ENCODE data around the gene DHRS13. TPM values are rescaled to one million over a fixed set of nuclear protein-coding genes. Genes with fewer than 3 reads are reported as not detected.

The DHRS13 gene
- total RNA-seq, 1 experiment from 2014 or later, result 28.5 TPM

DNA sequence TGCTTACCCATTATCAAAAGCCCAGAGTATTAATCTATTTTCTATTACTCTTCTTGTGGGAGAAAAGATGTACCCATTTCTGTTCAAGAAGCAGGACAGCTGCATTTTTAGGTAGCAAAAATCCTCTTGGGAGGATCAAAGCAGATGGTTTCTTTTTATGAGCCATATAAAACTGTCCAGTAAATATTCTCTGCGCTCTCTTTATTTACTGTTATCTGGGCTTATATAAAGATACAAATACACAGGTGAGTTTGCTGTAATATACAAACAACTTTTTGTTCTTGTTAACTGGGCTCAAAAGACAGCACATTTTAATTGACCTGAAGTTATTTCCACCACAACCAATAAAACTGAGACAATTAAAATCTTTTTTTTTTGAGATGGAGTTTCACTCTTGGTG lies 38.4 kb upstream of the DHRS13 start (continued):
- no peak for TF ChIP-seq SMAD3 (CRISPR knock-in tag; IDR thresholded peaks at IDR 0.05; ENCODE audit: borderline replicate concordance)
- TF ChIP-seq, protein P1, sequence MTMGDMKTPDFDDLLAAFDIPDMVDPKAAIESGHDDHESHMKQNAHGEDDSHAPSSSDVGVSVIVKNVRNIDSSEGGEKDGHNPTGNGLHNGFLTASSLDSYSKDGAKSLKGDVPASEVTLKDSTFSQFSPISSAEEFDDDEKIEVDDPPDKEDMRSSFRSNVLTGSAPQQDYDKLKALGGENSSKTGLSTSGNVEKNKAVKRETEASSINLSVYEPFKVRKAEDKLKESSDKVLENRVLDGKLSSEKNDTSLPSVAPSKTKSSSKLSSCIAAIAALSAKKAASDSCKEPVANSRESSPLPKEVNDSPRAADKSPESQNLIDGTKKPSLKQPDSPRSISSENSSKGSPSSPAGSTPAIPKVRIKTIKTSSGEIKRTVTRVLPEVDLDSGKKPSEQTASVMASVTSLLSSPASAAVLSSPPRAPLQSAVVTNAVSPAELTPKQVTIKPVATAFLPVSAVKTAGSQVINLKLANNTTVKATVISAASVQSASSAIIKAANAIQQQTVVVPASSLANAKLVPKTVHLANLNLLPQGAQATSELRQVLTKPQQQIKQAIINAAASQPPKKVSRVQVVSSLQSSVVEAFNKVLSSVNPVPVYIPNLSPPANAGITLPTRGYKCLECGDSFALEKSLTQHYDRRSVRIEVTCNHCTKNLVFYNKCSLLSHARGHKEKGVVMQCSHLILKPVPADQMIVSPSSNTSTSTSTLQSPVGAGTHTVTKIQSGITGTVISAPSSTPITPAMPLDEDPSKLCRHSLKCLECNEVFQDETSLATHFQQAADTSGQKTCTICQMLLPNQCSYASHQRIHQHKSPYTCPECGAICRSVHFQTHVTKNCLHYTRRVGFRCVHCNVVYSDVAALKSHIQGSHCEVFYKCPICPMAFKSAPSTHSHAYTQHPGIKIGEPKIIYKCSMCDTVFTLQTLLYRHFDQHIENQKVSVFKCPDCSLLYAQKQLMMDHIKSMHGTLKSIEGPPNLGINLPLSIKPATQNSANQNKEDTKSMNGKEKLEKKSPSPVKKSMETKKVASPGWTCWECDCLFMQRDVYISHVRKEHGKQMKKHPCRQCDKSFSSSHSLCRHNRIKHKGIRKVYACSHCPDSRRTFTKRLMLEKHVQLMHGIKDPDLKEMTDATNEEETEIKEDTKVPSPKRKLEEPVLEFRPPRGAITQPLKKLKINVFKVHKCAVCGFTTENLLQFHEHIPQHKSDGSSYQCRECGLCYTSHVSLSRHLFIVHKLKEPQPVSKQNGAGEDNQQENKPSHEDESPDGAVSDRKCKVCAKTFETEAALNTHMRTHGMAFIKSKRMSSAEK (CRISPR knock-in tag; IDR thresholded peaks at IDR 0.05; ENCODE audit: borderline replicate concordance), result no peak
- TF ChIP-seq ZNF138 (CRISPR knock-in tag; conservative IDR thresholded peaks at IDR 0.05), result no peak
- TF ChIP-seq NFYB (CRISPR knock-in tag; conservative IDR thresholded peaks at IDR 0.05; ENCODE audit: low read depth), result no peak

DNA sequence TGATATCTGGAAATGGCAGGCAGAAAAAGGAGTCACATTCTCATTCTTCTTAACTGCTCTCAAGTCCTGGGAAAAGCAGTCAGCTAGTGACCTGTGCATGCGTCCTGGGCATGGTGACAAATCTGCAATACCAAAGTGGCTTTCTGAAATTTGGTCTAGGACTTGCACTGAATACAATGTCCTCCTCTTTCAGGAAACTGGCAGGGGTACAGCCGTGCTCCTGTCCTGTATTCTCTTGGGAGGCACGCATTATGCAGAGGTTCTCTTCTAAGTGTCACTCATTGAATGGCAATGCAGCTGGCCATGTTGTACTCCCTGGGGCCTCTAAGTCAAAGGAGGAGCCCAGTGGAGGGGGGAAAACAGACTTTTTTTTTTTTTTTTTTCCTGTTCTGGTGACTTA lies 37.8 kb upstream of the DHRS13 start:
- no peaks in the 10 kb centered on the region for H3K27me3 Mint-ChIP-seq (ENCODE audit: low read depth)
- peak overlapping the region; percentile 67 for H3K27ac Mint-ChIP-seq
- H3K4me1 Mint-ChIP-seq, result peaks cover 62% of the 10 kb centered on the region
- no peak overlapping the region for H3K4me3 Mint-ChIP-seq
- no peak for DNase-seq (ENCODE audit: low spot score)
- no peak for TF ChIP-seq NR1H2 (CRISPR knock-in tag; IDR thresholded peaks at IDR 0.05)
- TF ChIP-seq EMX1 (CRISPR knock-in tag; IDR thresholded peaks at IDR 0.05), result no peak
- TF ChIP-seq, protein P2, sequence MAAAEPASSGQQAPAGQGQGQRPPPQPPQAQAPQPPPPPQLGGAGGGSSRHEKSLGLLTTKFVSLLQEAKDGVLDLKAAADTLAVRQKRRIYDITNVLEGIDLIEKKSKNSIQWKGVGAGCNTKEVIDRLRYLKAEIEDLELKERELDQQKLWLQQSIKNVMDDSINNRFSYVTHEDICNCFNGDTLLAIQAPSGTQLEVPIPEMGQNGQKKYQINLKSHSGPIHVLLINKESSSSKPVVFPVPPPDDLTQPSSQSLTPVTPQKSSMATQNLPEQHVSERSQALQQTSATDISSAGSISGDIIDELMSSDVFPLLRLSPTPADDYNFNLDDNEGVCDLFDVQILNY (CRISPR knock-in tag; IDR thresholded peaks at IDR 0.05), result no peak
- TF ChIP-seq HMGA2 (CRISPR knock-in tag; IDR thresholded peaks at IDR 0.05), result no peak
- no peak for TF ChIP-seq ZBTB21 (CRISPR knock-in tag; IDR thresholded peaks at IDR 0.05; ENCODE audit: borderline replicate concordance)
- no peak for TF ChIP-seq FOXJ3 (CRISPR knock-in tag; IDR thresholded peaks at IDR 0.05; ENCODE audit: borderline replicate concordance)
- no peak for TF ChIP-seq SOX15 (CRISPR knock-in tag; IDR thresholded peaks at IDR 0.05)
- TF ChIP-seq, protein P3, sequence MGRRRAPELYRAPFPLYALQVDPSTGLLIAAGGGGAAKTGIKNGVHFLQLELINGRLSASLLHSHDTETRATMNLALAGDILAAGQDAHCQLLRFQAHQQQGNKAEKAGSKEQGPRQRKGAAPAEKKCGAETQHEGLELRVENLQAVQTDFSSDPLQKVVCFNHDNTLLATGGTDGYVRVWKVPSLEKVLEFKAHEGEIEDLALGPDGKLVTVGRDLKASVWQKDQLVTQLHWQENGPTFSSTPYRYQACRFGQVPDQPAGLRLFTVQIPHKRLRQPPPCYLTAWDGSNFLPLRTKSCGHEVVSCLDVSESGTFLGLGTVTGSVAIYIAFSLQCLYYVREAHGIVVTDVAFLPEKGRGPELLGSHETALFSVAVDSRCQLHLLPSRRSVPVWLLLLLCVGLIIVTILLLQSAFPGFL (CRISPR knock-in tag; IDR thresholded peaks at IDR 0.05; ENCODE audit: borderline replicate concordance), result no peak
- no peak for TF ChIP-seq NFATC4 (CRISPR knock-in tag; IDR thresholded peaks at IDR 0.05)
- TF ChIP-seq, protein P4, sequence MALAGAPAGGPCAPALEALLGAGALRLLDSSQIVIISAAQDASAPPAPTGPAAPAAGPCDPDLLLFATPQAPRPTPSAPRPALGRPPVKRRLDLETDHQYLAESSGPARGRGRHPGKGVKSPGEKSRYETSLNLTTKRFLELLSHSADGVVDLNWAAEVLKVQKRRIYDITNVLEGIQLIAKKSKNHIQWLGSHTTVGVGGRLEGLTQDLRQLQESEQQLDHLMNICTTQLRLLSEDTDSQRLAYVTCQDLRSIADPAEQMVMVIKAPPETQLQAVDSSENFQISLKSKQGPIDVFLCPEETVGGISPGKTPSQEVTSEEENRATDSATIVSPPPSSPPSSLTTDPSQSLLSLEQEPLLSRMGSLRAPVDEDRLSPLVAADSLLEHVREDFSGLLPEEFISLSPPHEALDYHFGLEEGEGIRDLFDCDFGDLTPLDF (CRISPR knock-in tag; IDR thresholded peaks at IDR 0.05), result no peak
- no peak for ATAC-seq
- peaks cover 26% of the 10 kb centered on the region for H3K36me3 Mint-ChIP-seq
- ChIA-PET POLR2A (interaction anchor here (1.2 kb wide), 1 partner anchor 11 kb away, joined by 3 read pairs; no protein-coding TSS in a partner anchor), CTCF (interaction anchor here (0.6 to 2.2 kb wide), 5 partner anchors 9 to 176 kb away, joined by 3 to 11 read pairs (median 3); no protein-coding TSS in a partner anchor)
- H3K9me3 Mint-ChIP-seq, result no peaks in the 10 kb centered on the region

DNA sequence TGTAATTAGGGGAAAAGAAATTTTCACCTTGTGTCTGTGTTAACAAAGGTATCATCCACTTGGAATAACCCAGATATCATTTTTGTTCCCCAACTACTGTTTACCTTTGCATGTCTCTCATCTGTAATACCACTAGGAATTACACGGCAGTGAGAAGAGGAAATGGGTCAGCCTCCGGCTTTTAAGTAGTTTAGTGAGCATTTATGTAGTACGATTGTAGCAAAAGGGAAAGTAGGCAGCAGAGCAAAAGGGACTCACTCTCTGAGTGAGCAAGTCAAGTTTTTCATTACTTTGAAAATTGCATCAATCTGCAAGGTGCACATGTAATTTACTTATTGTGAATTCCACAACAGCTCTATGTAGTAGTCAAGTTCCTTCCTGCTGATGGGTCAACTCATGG lies 37.3 kb upstream of the DHRS13 start:
- Mint-ChIP-seq H3K36me3 (peaks cover 25% of the 10 kb centered on the region), H3K9me3 (no peaks in the 10 kb centered on the region), H3K27me3 (ENCODE audit: low read depth) (no peaks in the 10 kb centered on the region), H3K27ac (peak overlapping the region; percentile 67), H3K4me1 (peaks cover 58% of the 10 kb centered on the region), H3K4me3 (no peak overlapping the region)
- CTCF ChIA-PET, result interaction anchor here (0.9 to 2.2 kb wide), 5 partner anchors 10 to 177 kb away, joined by 3 to 11 read pairs (median 4); partner anchors contain the start of gene PHF12
- POLR2A ChIA-PET, result interaction anchor here (1.2 kb wide), 1 partner anchor 12 kb away, joined by 3 read pairs; no protein-coding TSS in a partner anchor
- ATAC-seq, result no peak
- DNase-seq (ENCODE audit: low spot score), result no peak
- TF ChIP-seq TEAD1 (CRISPR knock-in tag; IDR thresholded peaks at IDR 0.05), result no peak
- no peak for TF ChIP-seq ZBTB21 (CRISPR knock-in tag; IDR thresholded peaks at IDR 0.05; ENCODE audit: borderline replicate concordance)
- TF ChIP-seq, protein P5, sequence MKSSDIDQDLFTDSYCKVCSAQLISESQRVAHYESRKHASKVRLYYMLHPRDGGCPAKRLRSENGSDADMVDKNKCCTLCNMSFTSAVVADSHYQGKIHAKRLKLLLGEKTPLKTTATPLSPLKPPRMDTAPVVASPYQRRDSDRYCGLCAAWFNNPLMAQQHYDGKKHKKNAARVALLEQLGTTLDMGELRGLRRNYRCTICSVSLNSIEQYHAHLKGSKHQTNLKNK (CRISPR knock-in tag; IDR thresholded peaks at IDR 0.05), result no peak
- no peak for TF ChIP-seq RELA (CRISPR knock-in tag; IDR thresholded peaks at IDR 0.05; ENCODE audit: borderline replicate concordance)
- TF ChIP-seq ATF1 (CRISPR knock-in tag; IDR thresholded peaks at IDR 0.05), result no peak
- no peak for TF ChIP-seq TP53 (CRISPR knock-in tag; IDR thresholded peaks at IDR 0.05)
- no peak for TF ChIP-seq NR2C2 (CRISPR knock-in tag; IDR thresholded peaks at IDR 0.05)
- TF ChIP-seq JUN (CRISPR knock-in tag; IDR thresholded peaks at IDR 0.05), result no peak
- TF ChIP-seq ZNF263 (CRISPR knock-in tag; IDR thresholded peaks at IDR 0.05; ENCODE audit: low read depth), result no peak
- no peak for TF ChIP-seq FOXJ3 (CRISPR knock-in tag; IDR thresholded peaks at IDR 0.05; ENCODE audit: borderline replicate concordance)
- TF ChIP-seq ZNF396 (CRISPR knock-in tag; IDR thresholded peaks at IDR 0.05; ENCODE audit: borderline replicate concordance), result no peak
- TF ChIP-seq, protein P6, sequence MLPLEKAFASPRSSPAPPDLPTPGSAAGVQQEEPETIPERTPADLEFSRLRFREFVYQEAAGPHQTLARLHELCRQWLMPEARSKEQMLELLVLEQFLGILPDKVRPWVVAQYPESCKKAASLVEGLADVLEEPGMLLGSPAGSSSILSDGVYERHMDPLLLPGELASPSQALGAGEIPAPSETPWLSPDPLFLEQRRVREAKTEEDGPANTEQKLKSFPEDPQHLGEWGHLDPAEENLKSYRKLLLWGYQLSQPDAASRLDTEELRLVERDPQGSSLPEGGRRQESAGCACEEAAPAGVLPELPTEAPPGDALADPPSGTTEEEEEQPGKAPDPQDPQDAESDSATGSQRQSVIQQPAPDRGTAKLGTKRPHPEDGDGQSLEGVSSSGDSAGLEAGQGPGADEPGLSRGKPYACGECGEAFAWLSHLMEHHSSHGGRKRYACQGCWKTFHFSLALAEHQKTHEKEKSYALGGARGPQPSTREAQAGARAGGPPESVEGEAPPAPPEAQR (CRISPR knock-in tag; IDR thresholded peaks at IDR 0.05), result no peak
- no peak for TF ChIP-seq ZNF671 (CRISPR knock-in tag; IDR thresholded peaks at IDR 0.05)
- TF ChIP-seq SMAD3 (CRISPR knock-in tag; IDR thresholded peaks at IDR 0.05; ENCODE audit: borderline replicate concordance), result no peak
- TF ChIP-seq FOXP1 (CRISPR knock-in tag; IDR thresholded peaks at IDR 0.05; ENCODE audit: borderline replicate concordance), result no peak
